ENCODE measurements around the gene MCOLN1.

The MCOLN1 gene

GRCh38 chr19:7578127-7578526, 55.7 kb downstream of the MCOLN1 start:
- no peak for DNase-seq

- no peak for DNase-seq
Observed at GRCh38 chr19:7579182-7579581, 56.8 kb downstream of the MCOLN1 start.

GRCh38 chr19:7582446-7582845, 60.0 kb downstream of the MCOLN1 start:
- DNase-seq = no peak

All from T-helper 1 cell (primary cell).